HepG2 (cell line): ENCODE measurements around the gene TTC6. TPM values are rescaled to one million over a fixed set of nuclear protein-coding genes. Genes with fewer than 3 reads are reported as not detected.

Source experiments
- ATF6 ChIP-seq: sonication (generic); formaldehyde crosslinking; conservative IDR thresholded peaks from 2 replicates; pipeline ENCODE4 v1.4.0; 2020; ENCODE audit warnings: missing genetic modification reagents
- FOXO1 ChIP-seq: sonication (generic); formaldehyde crosslinking; IDR thresholded peaks from 2 replicates; pipeline ENCODE4 v1.4.0; 2020; ENCODE audit warnings: missing genetic modification reagents
- HDAC6 ChIP-seq: fragments of 200-600 bp; sonication (generic); IDR thresholded peaks from 2 replicates; pipeline ENCODE4 v1.7.0; 2017; ENCODE audit warnings: mild to moderate bottlenecking, antibody characterized with exemption, low read length, low read depth
- MTF1 ChIP-seq: sonication (generic); formaldehyde crosslinking; IDR thresholded peaks from 2 replicates; pipeline ENCODE4 v1.5.0; 2020; ENCODE audit warnings: missing genetic modification reagents
- MXD4 ChIP-seq: IDR thresholded peaks from 2 replicates; pipeline ENCODE4 v1.6.1; 2016; ENCODE audit warnings: mild to moderate bottlenecking, missing biosample characterization, missing genetic modification reagents
- ZBTB46 ChIP-seq: sonication (generic); formaldehyde crosslinking; IDR thresholded peaks from 2 replicates; pipeline ENCODE4 v1.4.0; 2020; ENCODE audit warnings: mild to moderate bottlenecking, missing genetic modification reagents, borderline replicate concordance
- ZC3H13 ChIP-seq: sonication (generic); formaldehyde crosslinking; IDR thresholded peaks from 2 replicates; pipeline ENCODE4 v1.8.1; 2023; ENCODE audit warnings: mild to moderate bottlenecking, missing genetic modification reagents, moderate library complexity
- ZFAT ChIP-seq: sonication (generic); formaldehyde crosslinking; conservative IDR thresholded peaks from 2 replicates; pipeline ENCODE4 v1.8.1; 2023; ENCODE audit warnings: missing genetic modification reagents, inconsistent platforms
- ZFP36L2 ChIP-seq: sonication (generic); formaldehyde crosslinking; IDR thresholded peaks from 2 replicates; pipeline ENCODE4 v1.4.0; 2020; ENCODE audit warnings: missing genetic modification reagents
- ZNF292 ChIP-seq: sonication (generic); formaldehyde crosslinking; IDR thresholded peaks from 2 replicates; pipeline ENCODE4 v1.8.1; 2022; ENCODE audit warnings: mild to moderate bottlenecking, low read depth, missing genetic modification reagents, borderline replicate concordance
- ZNF468 ChIP-seq: sonication (generic); formaldehyde crosslinking; IDR thresholded peaks from 2 replicates; pipeline ENCODE4 v1.8.0; 2022; ENCODE audit warnings: mild to moderate bottlenecking, moderate library complexity, missing genetic modification reagents
- ZNF570 ChIP-seq: sonication (generic); formaldehyde crosslinking; IDR thresholded peaks from 2 replicates; pipeline ENCODE4 v1.4.0; 2020; ENCODE audit warnings: mild to moderate bottlenecking, missing genetic modification reagents, borderline replicate concordance
- ZNF781 ChIP-seq: sonication (generic); formaldehyde crosslinking; IDR thresholded peaks from 2 replicates; pipeline ENCODE4 v1.5.1; 2020; ENCODE audit warnings: borderline replicate concordance, mild to moderate bottlenecking, missing genetic modification reagents; ENCODE audit errors: not compliant biosample characterization
- polyA plus RNA-seq, 8 experiments: library from polyadenylated mRNA; depleted of rRNA in 3 of 8; stranded (reverse) in 7 of 8; unstranded in 1 of 8; fragments of >200 nt; fragmentation: Illumina TruSeq in 4 of 8; extraction: Trizol in 4 of 8; gene quantifications; 2 replicates each; pipeline versions ENCODE4 v1.2.1 to v1.2.3, GENCODE V29; 2011 to 2016; ENCODE audit warnings: low read depth in 4 of 8, missing spikeins in 1 of 8, mixed read lengths in 1 of 8; ENCODE audit not compliant: insufficient read depth in 1 of 8
- total RNA-seq, 5 experiments: library from RNA; depleted of rRNA; stranded (reverse); fragments of >200 nt; fragmentation: Illumina TruSeq; extraction: Trizol; gene quantifications; 2 replicates each; pipeline ENCODE4 v1.2.3, GENCODE V29; 2016; ENCODE audit warnings: low read depth in 1 of 5
- TF ChIP-seq, protein P1 (sequence below): sonication (generic); formaldehyde crosslinking; IDR thresholded peaks from 2 replicates; pipeline ENCODE4 v1.8.0; 2022; ENCODE audit warnings: missing genetic modification reagents, mild to moderate bottlenecking, borderline replicate concordance
- TF ChIP-seq, protein P2 (sequence below): sonication (generic); formaldehyde crosslinking; IDR thresholded peaks from 2 replicates; pipeline ENCODE4 v1.9.0; 2021; ENCODE audit warnings: missing genetic modification reagents, borderline replicate concordance
- TF ChIP-seq, protein P3 (sequence below): sonication (generic); formaldehyde crosslinking; IDR thresholded peaks from 2 replicates; pipeline ENCODE4 v1.4.0; 2020; ENCODE audit warnings: missing genetic modification reagents, low read depth, mild to moderate bottlenecking, borderline replicate concordance
- TF ChIP-seq, protein P4 (sequence below): sonication (generic); formaldehyde crosslinking; IDR thresholded peaks from 2 replicates; pipeline ENCODE4 v1.5.1; 2020; ENCODE audit warnings: missing genetic modification reagents, mild to moderate bottlenecking, borderline replicate concordance

Gene TTC6
- total and polyA plus RNA-seq, 2 of the 13 experiments (the other 11 are each of a cell fraction or from before 2014, with no cell fraction given): 9.3 to 27.4 TPM

GRCh38 chr14:37594971-37595808, at the start of gene TTC6, which contains the start of gene FOXA1 (continued):
- TF ChIP-seq ZBTB46 (CRISPR knock-in tag): peak; percentile 100
- no peak for TF ChIP-seq HDAC6
- TF ChIP-seq, protein P1, sequence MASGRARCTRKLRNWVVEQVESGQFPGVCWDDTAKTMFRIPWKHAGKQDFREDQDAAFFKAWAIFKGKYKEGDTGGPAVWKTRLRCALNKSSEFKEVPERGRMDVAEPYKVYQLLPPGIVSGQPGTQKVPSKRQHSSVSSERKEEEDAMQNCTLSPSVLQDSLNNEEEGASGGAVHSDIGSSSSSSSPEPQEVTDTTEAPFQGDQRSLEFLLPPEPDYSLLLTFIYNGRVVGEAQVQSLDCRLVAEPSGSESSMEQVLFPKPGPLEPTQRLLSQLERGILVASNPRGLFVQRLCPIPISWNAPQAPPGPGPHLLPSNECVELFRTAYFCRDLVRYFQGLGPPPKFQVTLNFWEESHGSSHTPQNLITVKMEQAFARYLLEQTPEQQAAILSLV (CRISPR knock-in tag): no peak
- no peak for TF ChIP-seq ZNF468 (CRISPR knock-in tag)
- TF ChIP-seq MTF1 (CRISPR knock-in tag): peak; percentile 59; the same call in 1 of the 2 replicates
- TF ChIP-seq, protein P2, sequence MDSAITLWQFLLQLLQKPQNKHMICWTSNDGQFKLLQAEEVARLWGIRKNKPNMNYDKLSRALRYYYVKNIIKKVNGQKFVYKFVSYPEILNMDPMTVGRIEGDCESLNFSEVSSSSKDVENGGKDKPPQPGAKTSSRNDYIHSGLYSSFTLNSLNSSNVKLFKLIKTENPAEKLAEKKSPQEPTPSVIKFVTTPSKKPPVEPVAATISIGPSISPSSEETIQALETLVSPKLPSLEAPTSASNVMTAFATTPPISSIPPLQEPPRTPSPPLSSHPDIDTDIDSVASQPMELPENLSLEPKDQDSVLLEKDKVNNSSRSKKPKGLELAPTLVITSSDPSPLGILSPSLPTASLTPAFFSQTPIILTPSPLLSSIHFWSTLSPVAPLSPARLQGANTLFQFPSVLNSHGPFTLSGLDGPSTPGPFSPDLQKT (CRISPR knock-in tag): no peak
- TF ChIP-seq, protein P3, sequence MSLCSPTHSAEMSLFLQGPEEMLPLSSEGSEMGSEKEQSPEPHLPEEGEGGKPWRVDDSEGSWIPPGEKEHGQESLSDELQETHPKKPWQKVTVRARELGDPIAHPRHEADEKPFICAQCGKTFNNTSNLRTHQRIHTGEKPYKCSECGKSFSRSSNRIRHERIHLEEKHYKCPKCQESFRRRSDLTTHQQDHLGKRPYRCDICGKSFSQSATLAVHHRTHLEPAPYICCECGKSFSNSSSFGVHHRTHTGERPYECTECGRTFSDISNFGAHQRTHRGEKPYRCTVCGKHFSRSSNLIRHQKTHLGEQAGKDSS (CRISPR knock-in tag): no peak
- TF ChIP-seq ATF6 (CRISPR knock-in tag): no peak
- peak; percentile 77; the same call in 1 of the 2 replicates for TF ChIP-seq MXD4 (CRISPR knock-in tag)
- no peak for TF ChIP-seq ZNF781 (CRISPR knock-in tag)
- TF ChIP-seq ZC3H13: no peak
- TF ChIP-seq, protein P4, sequence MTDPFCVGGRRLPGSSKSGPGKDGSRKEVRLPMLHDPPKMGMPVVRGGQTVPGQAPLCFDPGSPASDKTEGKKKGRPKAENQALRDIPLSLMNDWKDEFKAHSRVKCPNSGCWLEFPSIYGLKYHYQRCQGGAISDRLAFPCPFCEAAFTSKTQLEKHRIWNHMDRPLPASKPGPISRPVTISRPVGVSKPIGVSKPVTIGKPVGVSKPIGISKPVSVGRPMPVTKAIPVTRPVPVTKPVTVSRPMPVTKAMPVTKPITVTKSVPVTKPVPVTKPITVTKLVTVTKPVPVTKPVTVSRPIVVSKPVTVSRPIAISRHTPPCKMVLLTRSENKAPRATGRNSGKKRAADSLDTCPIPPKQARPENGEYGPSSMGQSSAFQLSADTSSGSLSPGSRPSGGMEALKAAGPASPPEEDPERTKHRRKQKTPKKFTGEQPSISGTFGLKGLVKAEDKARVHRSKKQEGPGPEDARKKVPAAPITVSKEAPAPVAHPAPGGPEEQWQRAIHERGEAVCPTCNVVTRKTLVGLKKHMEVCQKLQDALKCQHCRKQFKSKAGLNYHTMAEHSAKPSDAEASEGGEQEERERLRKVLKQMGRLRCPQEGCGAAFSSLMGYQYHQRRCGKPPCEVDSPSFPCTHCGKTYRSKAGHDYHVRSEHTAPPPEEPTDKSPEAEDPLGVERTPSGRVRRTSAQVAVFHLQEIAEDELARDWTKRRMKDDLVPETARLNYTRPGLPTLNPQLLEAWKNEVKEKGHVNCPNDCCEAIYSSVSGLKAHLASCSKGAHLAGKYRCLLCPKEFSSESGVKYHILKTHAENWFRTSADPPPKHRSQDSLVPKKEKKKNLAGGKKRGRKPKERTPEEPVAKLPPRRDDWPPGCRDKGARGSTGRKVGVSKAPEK (CRISPR knock-in tag): no peak
- peak; percentile 60; the same call in 1 of the 2 replicates for TF ChIP-seq FOXO1 (CRISPR knock-in tag)
- TF ChIP-seq ZFP36L2: no peak
- no peak for TF ChIP-seq ZNF570 (CRISPR knock-in tag)
- TF ChIP-seq ZFAT (CRISPR knock-in tag): no peak; the same call in 1 of the 2 replicates
- no peak for TF ChIP-seq ZNF292 (CRISPR knock-in tag)
